AG04449 (cell line): ENCODE results near the gene LRIT1.
A peak's percentile ranks its signal among the peaks of the same experiment; 100 is the strongest.

Experiments used
- CTCF ChIA-PET: fragments of 350-600 bp; formaldehyde crosslinking; extraction: SDS; loops from one replicate; lab custom pipeline; 2021; ENCODE audit warnings: antibody characterized with exemption; lab: Yijun Ruan, JAX
- POLR2A ChIA-PET: fragments of 400-600, 350-600 bp; formaldehyde crosslinking; extraction: SDS; loops from one replicate; lab custom pipeline; 2020; ENCODE audit warnings: antibody characterized with exemption, inconsistent platforms; lab: Yijun Ruan, JAX
- DNase-seq: peaks from one replicate; pipeline ENCODE4 v3.0.0-alpha.2; 2010; ENCODE audit warnings: low read depth, low spot score
- H3K4me3 ChIP-seq: 2 replicates; pipeline ENCODE4 v1.5.1; 2011; ENCODE audit warnings: low read depth, mild to moderate bottlenecking, control low read depth, low read length
- CTCF ChIP-seq: IDR thresholded peaks from one replicate; pipeline ENCODE4 v1.5.1; 2011; ENCODE audit warnings: mild to moderate bottlenecking, moderate library complexity, low read length, control low read depth, inconsistent platforms; ENCODE audit not compliant: insufficient read depth; ENCODE audit errors: missing control alignments

LRIT1 gene

GRCh38 chr10:84194424-84195043 lies 46.8 kb downstream of the LRIT1 start, which contains the start of gene CDHR1:
Gene CDHR1 (plus strand): TSS chr10:84194537. CDS start chr10:84194761, 224 bp downstream.
- no peak for TF ChIP-seq CTCF
- ChIA-PET CTCF (interaction anchor here (1.0 kb wide), 1 partner anchor 70 kb away, joined by 3 read pairs; no protein-coding TSS in a partner anchor), POLR2A (no interaction called here)
- peak within 1 kb of the TSS; percentile 9 for H3K4me3 ChIP-seq
- no peak for DNase-seq

- POLR2A ChIA-PET: no interaction called here
- TF ChIP-seq CTCF: no peak
- peak overlapping the region; percentile 9 for H3K4me3 ChIP-seq
- CTCF ChIA-PET: no interaction called here
- no peak for DNase-seq
These were observed 47.4 kb downstream of the LRIT1 start for GRCh38 chr10:84193846-84194423.

GRCh38 chr10:84193327-84193726 lies 48.0 kb downstream of the LRIT1 start:
- POLR2A ChIA-PET: no interaction called here
- CTCF ChIA-PET: no interaction called here
- no peak for TF ChIP-seq CTCF
- H3K4me3 ChIP-seq: no peak overlapping the region
- no peak for DNase-seq

GRCh38 chr10:84191106-84191505 lies 50.2 kb downstream of the LRIT1 start:
- CTCF ChIA-PET: no interaction called here
- no peak for DNase-seq
- POLR2A ChIA-PET: no interaction called here
- TF ChIP-seq CTCF: no peak
- no peak overlapping the region for H3K4me3 ChIP-seq

GRCh38 chr10:84190621-84191020 lies 50.7 kb downstream of the LRIT1 start:
- POLR2A ChIA-PET: no interaction called here

GRCh38 chr10:84188815-84189214 lies 52.5 kb downstream of the LRIT1 start:
- no peak overlapping the region for H3K4me3 ChIP-seq
- TF ChIP-seq CTCF: no peak
- ChIA-PET CTCF (no interaction called here), POLR2A (no interaction called here)
- no peak for DNase-seq

More at GRCh38 chr10:84190621-84191020, 50.7 kb downstream of the LRIT1 start:
- no peak for DNase-seq
- TF ChIP-seq CTCF: no peak
- CTCF ChIA-PET: no interaction called here
- no peak overlapping the region for H3K4me3 ChIP-seq
